GM19463 (cell line): ENCODE results near the gene SLC12A8.

ENCODE experiments used
- ATAC-seq: cut with Tn5 transposase; IDR thresholded peaks from one replicate; pipeline ENCODE4 v1.9.1; 2021; ENCODE audit warnings: mild to moderate bottlenecking, moderate library complexity; ENCODE audit not compliant: unreplicated experiment

Gene SLC12A8

GRCh38 chr3:125037498-125038150, 174.9 kb downstream of the SLC12A8 start:
- ATAC-seq, result no peak

DNA sequence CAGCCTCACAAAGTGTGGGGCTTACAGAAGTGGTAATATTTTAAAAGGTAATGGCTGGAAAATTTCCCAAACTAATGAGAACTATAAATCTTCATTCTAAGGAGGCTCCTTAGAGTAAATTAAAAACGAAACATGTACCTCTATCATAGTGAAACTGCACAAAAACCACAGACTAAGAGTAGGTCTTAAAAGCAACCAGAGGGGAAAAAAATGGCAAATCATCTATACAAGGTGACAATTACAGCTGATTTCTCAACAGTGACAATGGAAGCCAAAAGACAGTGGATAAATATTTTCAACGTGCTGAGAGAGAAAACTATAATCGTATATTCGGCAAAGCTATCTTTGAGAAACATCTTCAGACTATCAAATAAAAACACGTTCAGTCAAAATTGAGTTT, 177.3 kb downstream of the SLC12A8 start:
- peak; percentile 67 for ATAC-seq

GRCh38 chr3:125033616-125034015, 178.9 kb downstream of the SLC12A8 start:
- no peak for ATAC-seq

DNA sequence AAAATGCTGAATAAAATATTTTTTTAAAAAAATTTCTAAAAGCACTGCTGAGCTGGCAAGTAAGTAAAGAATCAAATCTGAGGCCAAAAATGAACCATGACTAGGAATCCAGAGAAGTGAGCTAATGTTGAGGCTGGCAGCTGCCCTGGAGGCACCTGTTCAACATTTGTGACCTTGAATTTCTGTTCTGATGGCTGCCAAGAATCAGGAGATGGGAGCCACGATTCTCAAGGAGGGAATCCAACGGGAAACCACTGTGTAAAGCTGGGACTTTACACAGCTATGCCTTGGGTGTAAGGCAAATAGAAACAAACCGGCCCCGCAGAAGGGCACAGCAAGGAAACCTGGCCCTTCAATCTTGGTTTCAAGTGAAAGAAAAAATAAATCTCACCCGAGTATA, 179.4 kb downstream of the SLC12A8 start:
- ATAC-seq, result no peak

GRCh38 chr3:125032683-125033082, 179.9 kb downstream of the SLC12A8 start:
- ATAC-seq, result no peak
